Common myeloid progenitor, CD34-positive (primary cell): ENCODE measurements around the gene TMF1.
A peak's percentile ranks its signal among the peaks of the same experiment; 100 is the strongest.

Experiments
- CTCF ChIA-PET: fragments of 350-600 bp; sonication (Branson Sonifier 250); formaldehyde crosslinking; loops from one replicate; lab custom pipeline; 2021; ENCODE audit warnings: antibody characterized with exemption; lab: Charles Lee
- POLR2A ChIA-PET: fragments of 350-600 bp; sonication (Branson Sonifier 250); formaldehyde crosslinking; loops from one replicate; lab custom pipeline; 2021; ENCODE audit warnings: antibody characterized with exemption; lab: Charles Lee
- DNase-seq, 3 donors: peaks; one replicate each; pipeline versions ENCODE4 v3.0.0 to v3.0.0-alpha.2; 2013
- H3K27ac ChIP-seq, 2 experiments: 1 replicate in 1 of 2; 2 replicates in 1 of 2; pipeline ENCODE4 v1.7.0; 2013; ENCODE audit warnings: inconsistent platforms in 2 of 2, low read length in 2 of 2, mild to moderate bottlenecking in 2 of 2, low read depth in 1 of 2, moderate library complexity in 1 of 2; ENCODE audit not compliant: severe bottlenecking in 2 of 2, insufficient read depth in 1 of 2, poor library complexity in 1 of 2
- H3K27me3 ChIP-seq, 5 experiments: replicated peaks in 2 of 5; 1 replicate in 3 of 5; 2 replicates in 2 of 5; pipeline versions ENCODE4 v1.6.1 to v1.7.0; 2013; ENCODE audit warnings: low read length in 4 of 5, mild to moderate bottlenecking in 2 of 5, moderate library complexity in 2 of 5, inconsistent platforms in 1 of 5; ENCODE audit not compliant: insufficient read depth in 5 of 5, control insufficient read depth in 4 of 5
- H3K36me3 ChIP-seq, 4 experiments: 1 replicate in 2 of 4; 2 replicates in 2 of 4; pipeline versions ENCODE4 v1.6.1 to v1.7.0; 2013; ENCODE audit warnings: low read length in 3 of 4, control low read depth in 1 of 4, mild to moderate bottlenecking in 1 of 4; ENCODE audit not compliant: control insufficient read depth in 4 of 4, insufficient read depth in 4 of 4
- H3K4me1 ChIP-seq, 4 experiments: 1 replicate in 3 of 4; 2 replicates in 1 of 4; pipeline versions ENCODE4 v1.6.1 to v1.7.1; 2013; ENCODE audit warnings: low read length in 3 of 4, mild to moderate bottlenecking in 3 of 4, control low read depth in 1 of 4, inconsistent platforms in 1 of 4, moderate library complexity in 1 of 4; ENCODE audit not compliant: control insufficient read depth in 4 of 4, insufficient read depth in 4 of 4; ENCODE audit errors: control extremely low read depth in 1 of 4
- H3K4me3 ChIP-seq, 7 experiments: 1 replicate in 4 of 7; 2 replicates in 3 of 7; pipeline versions ENCODE4 v1.5.1 to v1.7.0; 2013; ENCODE audit warnings: mild to moderate bottlenecking in 7 of 7, low read length in 6 of 7, moderate library complexity in 6 of 7, inconsistent platforms in 2 of 7, low read depth in 2 of 7, control low read depth in 1 of 7; ENCODE audit not compliant: insufficient read depth in 4 of 7, control insufficient read depth in 1 of 7; ENCODE audit errors: extremely low read depth in 1 of 7
- H3K9me3 ChIP-seq, 5 experiments: 1 replicate in 4 of 5; 2 replicates in 1 of 5; pipeline versions ENCODE4 v1.6.1 to v1.7.1; 2013; ENCODE audit warnings: low read length in 4 of 5, mild to moderate bottlenecking in 2 of 5, inconsistent platforms in 1 of 5, low read depth in 1 of 5, moderate library complexity in 1 of 5; ENCODE audit not compliant: control insufficient read depth in 4 of 5, insufficient read depth in 2 of 5; ENCODE audit errors: control extremely low read depth in 1 of 5
- WGBS: methylation state at CpG from one replicate; pipeline ENCODE4 v1.1.5; 2013; ENCODE audit not compliant: insufficient coverage; 5-methylcytosine and 5-hydroxymethylcytosine counted together

Gene TMF1

DNA sequence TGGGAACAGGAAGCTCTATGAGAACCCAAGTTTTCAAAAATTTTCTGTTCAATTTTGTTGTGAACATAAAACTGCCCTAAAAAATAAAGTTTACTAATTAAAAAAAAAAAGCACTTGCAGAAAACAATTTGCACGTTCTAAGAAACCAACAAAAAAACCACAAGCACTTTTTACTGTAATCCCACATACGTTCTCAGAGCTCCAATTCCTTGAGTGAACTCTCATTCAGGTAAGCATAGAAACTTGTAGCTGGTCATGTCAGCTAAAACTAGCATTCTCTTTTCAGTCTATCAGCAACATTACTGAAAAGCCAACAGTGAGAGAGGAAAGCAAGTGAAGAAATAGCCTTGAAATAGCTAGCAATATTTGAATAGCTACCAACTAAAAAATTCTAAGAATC lies 11.5 kb upstream of the TMF1 start:
- Histone ChIP-seq H3K27me3 (no peaks in the 10 kb centered on the region), H3K4me1 (peaks cover 3 to 7% (median 6%) of the 10 kb centered on the region in 4 experiments), H3K36me3 (peaks cover 14 to 65% (median 31%) of the 10 kb centered on the region in 4 experiments), H3K27ac (no peak overlapping the region), H3K4me3 (no peak overlapping the region), H3K9me3 (no peaks in the 10 kb centered on the region)
- POLR2A ChIA-PET, result interaction anchor here (0.6 kb wide), 1 partner anchor 15 kb away, joined by 5 read pairs; no protein-coding TSS in a partner anchor
- no peak for DNase-seq
- WGBS, result 80% methylated on average over 2 of the region's 2 CpGs
- CTCF ChIA-PET, result interaction anchor here (0.6 to 1.6 kb wide), 4 partner anchors 12 to 348 kb away, joined by 3 to 4 read pairs (median 3); no protein-coding TSS in a partner anchor

DNA sequence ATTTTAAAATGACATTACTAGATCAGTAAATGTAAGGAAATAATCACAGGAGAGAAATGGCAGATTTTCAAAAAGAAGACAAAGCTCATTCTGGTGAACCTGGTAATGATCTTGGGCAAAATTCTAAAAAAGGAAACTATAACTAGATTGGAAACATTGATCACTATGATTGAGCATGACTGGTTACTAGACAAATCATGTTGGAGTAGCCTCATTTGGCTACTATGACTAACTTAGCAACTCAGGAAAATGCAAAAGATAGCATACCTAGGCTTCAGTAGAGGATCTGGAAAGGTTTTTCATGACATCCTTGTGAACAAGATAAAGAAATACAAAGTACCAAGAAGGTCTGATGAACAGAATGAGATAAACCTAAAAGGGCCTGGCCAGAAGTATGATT lies 7.6 kb upstream of the TMF1 start:
- Histone ChIP-seq H3K27ac (no peak overlapping the region), H3K36me3 (peaks cover 13 to 76% (median 39%) of the 10 kb centered on the region in 4 experiments), H3K4me1 (peaks cover 6 to 15% (median 10%) of the 10 kb centered on the region in 4 experiments), H3K27me3 (no peaks in the 10 kb centered on the region), H3K4me3 (no peak overlapping the region), H3K9me3 (no peaks in the 10 kb centered on the region)
- DNase-seq, result no peak
- CTCF ChIA-PET, result interaction anchor here (1.4 kb wide), 1 partner anchor 15 kb away, joined by 3 read pairs; no protein-coding TSS in a partner anchor
- POLR2A ChIA-PET, result no interaction called here

DNA sequence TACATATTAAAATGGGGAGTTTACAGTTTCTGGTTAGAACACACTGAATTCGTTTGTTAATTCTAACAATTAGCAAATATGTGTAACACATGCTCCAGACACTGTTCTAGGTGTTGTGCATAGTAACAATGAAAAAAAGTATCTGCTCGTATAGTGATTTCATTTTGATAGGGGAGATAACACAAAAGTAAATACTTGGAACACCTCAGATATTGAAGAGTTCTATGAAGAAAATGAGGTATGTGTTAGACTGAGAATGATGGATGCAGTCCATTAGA lies 6.8 kb upstream of the TMF1 start:
- DNase-seq, result no peak
- WGBS, result 80% methylated on average over 1 of the region's 2 CpGs
- Histone ChIP-seq H3K9me3 (no peaks in the 10 kb centered on the region), H3K4me1 (peaks cover 6 to 15% (median 10%) of the 10 kb centered on the region in 4 experiments), H3K27me3 (no peaks in the 10 kb centered on the region), H3K4me3 (no peak overlapping the region), H3K27ac (peak overlapping the region; percentile 48 to 75), H3K36me3 (peaks cover 9 to 73% (median 40%) of the 10 kb centered on the region in 4 experiments)
- ChIA-PET CTCF (interaction anchor here (1.0 to 1.3 kb wide), 3 partner anchors 15 to 26 kb away, joined by 3 to 4 read pairs (median 3); partner anchors contain the start of gene ARL6IP5), POLR2A (no interaction called here)

DNA sequence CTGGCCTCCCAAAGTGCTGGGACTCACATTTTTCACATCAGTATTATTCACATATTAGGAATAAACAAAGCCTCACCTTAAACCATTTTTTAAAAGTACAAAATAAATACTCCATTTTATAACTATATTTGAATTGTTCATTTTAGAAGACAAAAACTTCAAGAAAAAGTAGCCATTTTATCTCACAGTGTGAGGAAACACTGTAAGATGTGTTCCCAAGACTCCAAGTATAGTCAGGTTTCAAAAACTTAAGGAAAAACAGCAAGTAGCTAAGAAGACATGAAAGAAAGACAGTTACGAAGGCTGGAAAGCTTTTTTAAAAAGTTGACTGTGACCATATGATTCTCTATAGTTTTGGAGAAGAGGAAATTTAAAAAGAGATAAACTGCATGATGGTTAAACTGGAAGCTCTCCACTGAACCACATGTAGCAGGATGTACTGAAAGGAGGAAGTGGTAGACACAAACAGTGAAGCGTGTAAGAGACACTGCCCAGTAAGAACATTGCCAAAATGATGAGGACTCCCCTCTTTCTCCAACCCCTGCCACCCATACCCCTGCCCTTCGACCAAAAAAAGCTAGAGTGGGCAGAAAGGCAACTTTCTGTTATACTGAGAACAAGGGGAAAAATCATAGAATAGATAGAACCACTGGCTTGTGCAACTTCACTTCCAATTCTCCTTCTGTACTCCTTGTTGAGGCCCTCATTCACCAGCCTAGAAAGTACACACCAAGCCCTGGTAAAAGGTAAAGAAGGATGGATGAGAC lies 6.2 kb upstream of the TMF1 start:
- Histone ChIP-seq H3K4me3 (peak overlapping the region in 2 of 7 experiments; percentile 32 to 33), H3K9me3 (no peaks in the 10 kb centered on the region), H3K27me3 (no peaks in the 10 kb centered on the region), H3K36me3 (peaks cover 9 to 68% (median 40%) of the 10 kb centered on the region in 4 experiments), H3K27ac (peak overlapping the region; percentile 48 to 75), H3K4me1 (peaks cover 6 to 15% (median 10%) of the 10 kb centered on the region in 4 experiments)
- WGBS, result 0% methylated on average over 2 of the region's 3 CpGs
- CTCF ChIA-PET, result interaction anchor here (1.0 to 1.9 kb wide), 6 partner anchors 14 to 265 kb away, joined by 3 to 5 read pairs (median 4); partner anchors contain the start of genes ARL6IP5 and LMOD3
- peak; percentile 45 to 83 (median 72) for DNase-seq
- POLR2A ChIA-PET, result no interaction called here

DNA sequence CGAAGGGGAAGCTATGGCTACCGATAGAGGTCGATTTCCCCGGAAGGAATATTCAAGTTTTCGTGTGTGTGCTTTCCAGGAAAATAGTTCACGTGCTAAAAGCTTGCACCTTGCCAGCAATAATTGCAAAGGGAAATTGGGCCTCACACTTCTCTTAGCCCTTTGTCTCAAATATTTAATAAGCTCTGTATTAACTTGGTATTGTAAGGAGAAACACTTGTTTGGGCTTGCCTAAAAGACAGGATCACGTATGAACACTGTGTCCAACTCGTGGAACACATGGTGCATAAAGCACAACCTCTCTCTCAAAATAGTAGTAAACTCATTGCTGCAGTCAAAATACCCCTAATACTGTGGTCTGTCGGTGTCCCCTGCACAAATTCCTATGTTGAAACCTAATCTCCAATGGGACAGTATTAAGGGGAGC lies 352 bp upstream of the TMF1 start:
- CTCF ChIA-PET, result interaction anchor here (0.7 to 1.4 kb wide), 10 partner anchors 10 to 271 kb away, joined by 3 to 5 read pairs (median 3); partner anchors contain the start of gene ARL6IP5
- POLR2A ChIA-PET, result interaction anchor here (0.6 to 1.3 kb wide), 4 partner anchors 11 to 30 kb away, joined by 3 to 5 read pairs (median 3); no protein-coding TSS in a partner anchor
- Histone ChIP-seq H3K9me3 (no peaks in the 10 kb centered on the region), H3K4me3 (peak overlapping the region in 6 of 7 experiments; percentile 84 to 100 (median 94)), H3K27me3 (no peaks in the 10 kb centered on the region), H3K27ac (peak overlapping the region; percentile 95 to 97), H3K4me1 (peaks cover 10 to 25% (median 18%) of the 10 kb centered on the region in 4 experiments), H3K36me3 (peaks cover 7 to 40% (median 23%) of the 10 kb centered on the region in 4 experiments)
- 14% methylated on average over 8 of the region's 9 CpGs for WGBS
- DNase-seq, result no peak

DNA sequence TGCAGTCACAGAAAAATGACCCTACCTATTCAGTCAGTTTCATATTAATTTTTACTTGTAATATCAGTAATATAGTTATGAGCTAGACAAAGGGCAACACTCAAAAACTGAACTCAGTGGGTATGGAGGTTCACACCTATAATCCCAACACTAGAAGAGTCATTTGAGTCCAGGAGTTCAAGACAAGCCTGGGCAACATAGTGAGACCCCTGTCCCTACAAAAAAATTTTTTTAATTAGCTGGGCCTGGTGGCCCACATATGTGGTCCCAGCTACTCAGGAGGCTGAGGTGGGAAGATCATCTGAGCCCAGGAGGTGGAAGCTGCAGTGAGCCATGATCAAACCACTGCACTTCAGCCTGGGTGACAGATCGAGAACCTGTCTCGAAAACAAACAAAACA lies 3.1 kb downstream of the TMF1 start:
- CTCF ChIA-PET, result no interaction called here

More for the DNA sequence above, 3.1 kb downstream of the TMF1 start:
- Histone ChIP-seq H3K9me3 (no peaks in the 10 kb centered on the region), H3K4me1 (peaks cover 10 to 28% (median 18%) of the 10 kb centered on the region in 4 experiments), H3K27ac (no peak overlapping the region), H3K4me3 (no peak overlapping the region), H3K27me3 (no peaks in the 10 kb centered on the region), H3K36me3 (peaks cover 14 to 41% (median 26%) of the 10 kb centered on the region in 4 experiments)
- no peak for DNase-seq
- POLR2A ChIA-PET, result interaction anchor here (0.6 kb wide), 1 partner anchor 15 kb away, joined by 5 read pairs; no protein-coding TSS in a partner anchor
- 100% methylated on average over 2 of the region's 2 CpGs for WGBS
